Right ventricle myocardium superior (tissue), 1 donor: Measurements from ENCODE around the gene GRM2. TPM values are rescaled to one million over a fixed set of nuclear protein-coding genes. Genes with fewer than 3 reads are reported as not detected.
A peak's percentile ranks its signal among the peaks of the same experiment; 100 is the strongest.

Experiments
- ATAC-seq: fragments of 200-7000 bp; cut with Tn5 transposase; one replicate; pipeline ENCODE4 v1.9.1; 2020; ENCODE audit warnings: mild to moderate bottlenecking; ENCODE audit not compliant: poor library complexity
- DNase-seq: peaks from one replicate; pipeline ENCODE4 v3.0.0-alpha.2; 2020
- intact Hi-C: fragments of 100-400 bp; cut with DNase I; formaldehyde crosslinking; loops from one replicate; pipeline ENCODE4 v1.11.2; 2022
- total RNA-seq: library from RNA; stranded (reverse); fragmentation: NEBNext Ultra II Directional; extraction: Animal tissue kit (Norgen Biotek cat#: 25700); gene quantifications from one replicate; pipeline ENCODE4 v1.2.1, GENCODE V29; 2021
- donor health status: DM: no; HTN: yes; CAD: no; lungs with severe emphysema.

The GRM2 gene
- total RNA-seq, 1 donor from 2014 or later, result 0.08 TPM

- no peak for DNase-seq
- intact Hi-C loops, result no loop called here
- no peak for ATAC-seq
Observed at GRCh38 chr3:51698209-51698608, 8.7 kb upstream of the GRM2 start.

GRCh38 chr3:51700403-51700802, 6.5 kb upstream of the GRM2 start:
- intact Hi-C loops, result no loop called here
- no peak for DNase-seq
- ATAC-seq, result no peak

GRCh38 chr3:51702156-51702555, 4.7 kb upstream of the GRM2 start:
- DNase-seq, result no peak

GRCh38 chr3:51703068-51703760, 3.7 kb upstream of the GRM2 start:
- ATAC-seq (no peak), DNase-seq (peak; percentile 24)
- intact Hi-C loops, result no loop called here

More at GRCh38 chr3:51702156-51702555, 4.7 kb upstream of the GRM2 start:
- intact Hi-C loops, result no loop called here
- no peak for ATAC-seq

- DNase-seq (peak; percentile 33), ATAC-seq (no peak)
- intact Hi-C loops, result no loop called here
Observed at GRCh38 chr3:51703761-51704510, 2.9 kb upstream of the GRM2 start.

GRCh38 chr3:51704511-51704950, 2.3 kb upstream of the GRM2 start:
- ATAC-seq, result no peak
- intact Hi-C loops, result no loop called here
- DNase-seq, result peak; percentile 10

- peak; percentile 27 for DNase-seq
- no peak for ATAC-seq
- intact Hi-C loops, result no loop called here
Observed at GRCh38 chr3:51705276-51706020, 1.4 kb upstream of the GRM2 start.

GRCh38 chr3:51706021-51706485, 815 bp upstream of the GRM2 start:
- DNase-seq (no peak), ATAC-seq (no peak)
- intact Hi-C loops, result no loop called here

GRCh38 chr3:51708216-51708845, 1.5 kb downstream of the GRM2 start:
- no peak for ATAC-seq
- peak; percentile 15 for DNase-seq
- intact Hi-C loops, result no loop called here

GRCh38 chr3:51709004-51709420, 2.1 kb downstream of the GRM2 start:
- ATAC-seq (no peak), DNase-seq (peak; percentile 39)
- intact Hi-C loops, result no loop called here

- intact Hi-C loops, result no loop called here
- DNase-seq (no peak), ATAC-seq (no peak)
Observed at GRCh38 chr3:51709675-51710074, 2.8 kb downstream of the GRM2 start.

- intact Hi-C loops, result no loop called here
- ATAC-seq, result no peak
- peak; percentile 17 for DNase-seq
Observed at GRCh38 chr3:51710631-51711351, 3.9 kb downstream of the GRM2 start.

GRCh38 chr3:51711352-51712037, 4.6 kb downstream of the GRM2 start:
- no peak for DNase-seq
- no peak for ATAC-seq
- intact Hi-C loops, result no loop called here

GRCh38 chr3:51712038-51712420, 5.2 kb downstream of the GRM2 start:
- no peak for DNase-seq
- intact Hi-C loops, result no loop called here
- no peak for ATAC-seq

- intact Hi-C loops, result no loop called here
- ATAC-seq (no peak), DNase-seq (peak; percentile 12)
Observed at GRCh38 chr3:51712511-51712931, 5.7 kb downstream of the GRM2 start.

- intact Hi-C loops, result no loop called here
- no peak for ATAC-seq
- DNase-seq, result peak; percentile 22
Observed at GRCh38 chr3:51712963-51713362, 6.1 kb downstream of the GRM2 start.

- intact Hi-C loops, result loop anchor here (5.0 kb wide), 1 partner anchor 87 kb away; no protein-coding TSS in a partner anchor
- ATAC-seq (no peak), DNase-seq (peak; percentile 29)
Observed at GRCh38 chr3:51715231-51715976, 8.5 kb downstream of the GRM2 start.
